ENCODE results near the gene GADD45GIP1.

GADD45GIP1 gene

DNA sequence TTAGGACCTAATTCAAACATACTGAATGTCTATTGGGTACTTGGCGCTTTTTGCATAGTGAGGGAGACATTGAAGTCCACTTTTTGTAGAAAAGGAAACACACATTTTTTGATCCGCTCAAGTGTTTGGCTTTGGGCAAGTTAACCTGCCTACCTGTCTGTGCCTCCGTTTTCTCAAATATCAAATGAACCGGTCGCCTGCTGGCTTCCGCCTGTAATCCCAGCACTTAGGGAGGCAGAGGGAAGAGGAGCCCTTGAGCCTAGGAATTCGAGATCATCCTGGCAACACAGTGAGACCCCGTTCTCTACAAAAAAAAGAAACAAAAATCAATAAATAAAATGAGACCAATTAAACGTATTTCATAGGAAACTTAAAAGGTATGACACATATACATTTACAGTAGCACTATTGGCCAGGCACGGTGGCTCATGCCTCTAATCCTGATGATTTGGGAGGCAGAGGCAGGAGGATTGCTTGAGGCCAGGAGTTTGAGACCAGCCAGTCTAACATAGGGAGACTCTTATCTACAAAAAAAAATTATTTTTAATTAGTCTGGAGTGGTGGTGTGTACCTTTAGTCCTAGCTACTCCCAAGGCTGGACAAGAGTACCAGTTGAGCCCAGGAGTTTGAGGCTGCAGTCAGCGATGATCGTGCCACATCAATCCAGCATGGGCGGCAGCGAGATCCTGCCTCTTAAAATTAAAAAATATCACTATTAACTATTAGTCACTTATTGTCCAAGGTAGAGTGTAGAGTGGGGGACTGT is 10.1 kb downstream of the GADD45GIP1 start:
- Histone ChIP-seq H3K36me3 (ENCODE audit: insufficient read depth, low read length) (peaks cover 17% of the 10 kb centered on the region), H3K4me1 (ENCODE audit: insufficient read depth, low read length) (no peaks in the 10 kb centered on the region), H3K9ac (ENCODE audit: low read depth, low read length) (peak overlapping the region; percentile 74), H3K9me3 (ENCODE audit: control insufficient read depth, insufficient read depth, low read length) (no peaks in the 10 kb centered on the region)

DNA sequence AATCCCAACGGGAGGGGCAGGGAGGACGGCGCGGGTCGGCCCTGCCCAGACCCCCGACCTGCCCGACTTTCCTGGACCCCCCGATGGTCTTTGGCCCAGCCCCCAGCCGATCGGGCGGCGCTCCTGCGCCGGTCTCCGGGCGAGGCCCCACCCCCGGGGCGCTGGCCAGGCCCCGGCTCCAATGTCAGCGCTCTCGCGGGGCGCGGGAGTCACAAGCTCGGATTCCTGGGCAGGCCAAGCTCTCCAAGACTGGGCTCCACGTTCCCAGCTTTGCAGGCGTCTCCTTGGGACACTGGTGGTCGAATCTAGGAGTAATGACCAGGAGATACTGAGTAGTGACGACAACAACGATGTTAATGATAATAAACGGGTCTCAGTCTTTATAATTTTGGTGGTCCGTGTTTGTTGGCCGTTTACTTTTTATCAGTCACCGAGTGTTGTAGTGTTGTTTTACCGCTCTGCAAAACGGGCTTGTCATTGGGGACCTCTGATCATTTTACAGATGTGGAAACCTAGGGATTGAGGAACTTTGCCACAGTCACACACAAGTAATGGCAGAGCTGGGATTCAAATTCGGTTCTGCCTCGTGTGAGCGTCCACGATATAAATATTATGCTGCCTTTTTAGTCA is 10.8 kb downstream of the GADD45GIP1 start:
- Histone ChIP-seq H3K4me1 (ENCODE audit: insufficient read depth, low read length) (no peaks in the 10 kb centered on the region), H3K9ac (ENCODE audit: low read depth, low read length) (peak overlapping the region; percentile 74), H3K9me3 (ENCODE audit: control insufficient read depth, insufficient read depth, low read length) (no peaks in the 10 kb centered on the region), H3K36me3 (ENCODE audit: insufficient read depth, low read length) (peaks cover 21% of the 10 kb centered on the region)

DNA sequence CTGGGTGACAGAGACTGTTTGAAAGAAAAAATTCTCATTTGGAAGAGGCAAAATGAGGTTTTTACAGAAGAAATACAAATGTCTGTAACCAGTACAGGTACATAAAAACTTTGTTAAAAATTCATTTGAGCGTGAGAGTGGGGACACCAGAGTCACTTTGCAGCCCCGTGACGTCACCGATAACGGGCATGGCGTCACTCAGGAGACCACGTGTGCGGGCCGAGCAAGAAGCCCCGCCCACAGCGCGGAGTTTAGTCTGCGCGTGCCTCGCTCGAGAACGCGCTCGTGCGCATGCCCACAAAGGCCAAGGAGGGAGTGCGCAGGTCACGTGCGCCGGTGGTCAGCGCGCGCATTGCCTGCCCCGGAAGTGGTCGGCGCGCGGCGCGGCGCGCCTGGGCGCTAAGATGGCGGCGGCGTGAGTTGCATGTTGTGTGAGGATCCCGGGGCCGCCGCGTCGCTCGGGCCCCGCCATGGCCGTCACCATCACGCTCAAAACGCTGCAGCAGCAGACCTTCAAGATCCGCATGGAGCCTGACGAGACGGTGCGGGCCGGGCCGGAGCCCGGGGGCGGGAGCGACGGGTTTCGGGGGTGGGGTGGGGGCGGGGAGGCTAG is 11.4 kb downstream of the GADD45GIP1 start, which contains the start of gene RAD23A:
RAD23A (plus strand) TSS at position 384 of the 613 bp plus-strand sequence; CDS start at position 471, 87 bp downstream.
- peaks cover 27% of the 10 kb centered on the region for H3K36me3 ChIP-seq (ENCODE audit: insufficient read depth, low read length)
- H3K9ac ChIP-seq (ENCODE audit: low read depth, low read length): peak within 1 kb of the TSS; percentile 74
- H3K4me1 ChIP-seq (ENCODE audit: insufficient read depth, low read length): no peaks in the 10 kb centered on the region
- no peaks in the 10 kb centered on the region for H3K9me3 ChIP-seq (ENCODE audit: control insufficient read depth, insufficient read depth, low read length)

DNA sequence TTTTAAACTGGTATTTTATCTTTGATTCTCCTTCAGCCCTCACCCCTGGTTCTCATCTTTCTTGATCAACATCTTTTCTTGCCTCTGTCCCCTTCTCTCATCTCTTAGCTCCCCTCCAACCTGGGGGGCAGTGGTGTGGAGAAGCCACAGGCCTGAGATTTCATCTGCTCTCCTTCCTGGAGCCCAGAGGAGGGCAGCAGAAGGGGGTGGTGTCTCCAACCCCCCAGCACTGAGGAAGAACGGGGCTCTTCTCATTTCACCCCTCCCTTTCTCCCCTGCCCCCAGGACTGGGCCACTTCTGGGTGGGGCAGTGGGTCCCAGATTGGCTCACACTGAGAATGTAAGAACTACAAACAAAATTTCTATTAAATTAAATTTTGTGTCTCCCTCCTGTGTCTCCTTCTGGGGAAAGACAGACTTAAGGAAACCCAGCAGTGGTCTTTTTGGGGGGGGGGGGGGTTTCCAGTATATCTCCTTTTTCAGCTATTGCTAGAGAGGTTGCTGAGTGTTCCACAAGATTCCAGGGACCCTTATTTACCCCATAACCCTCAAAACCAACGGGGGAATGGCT is 12.8 kb downstream of the GADD45GIP1 start:
- Histone ChIP-seq H3K9ac (ENCODE audit: low read depth, low read length) (no peak overlapping the region), H3K9me3 (ENCODE audit: control insufficient read depth, insufficient read depth, low read length) (no peaks in the 10 kb centered on the region), H3K36me3 (ENCODE audit: insufficient read depth, low read length) (peaks cover 40% of the 10 kb centered on the region), H3K4me1 (ENCODE audit: insufficient read depth, low read length) (peaks cover 4% of the 10 kb centered on the region; the same call in 1 of the 2 replicates)

DNA sequence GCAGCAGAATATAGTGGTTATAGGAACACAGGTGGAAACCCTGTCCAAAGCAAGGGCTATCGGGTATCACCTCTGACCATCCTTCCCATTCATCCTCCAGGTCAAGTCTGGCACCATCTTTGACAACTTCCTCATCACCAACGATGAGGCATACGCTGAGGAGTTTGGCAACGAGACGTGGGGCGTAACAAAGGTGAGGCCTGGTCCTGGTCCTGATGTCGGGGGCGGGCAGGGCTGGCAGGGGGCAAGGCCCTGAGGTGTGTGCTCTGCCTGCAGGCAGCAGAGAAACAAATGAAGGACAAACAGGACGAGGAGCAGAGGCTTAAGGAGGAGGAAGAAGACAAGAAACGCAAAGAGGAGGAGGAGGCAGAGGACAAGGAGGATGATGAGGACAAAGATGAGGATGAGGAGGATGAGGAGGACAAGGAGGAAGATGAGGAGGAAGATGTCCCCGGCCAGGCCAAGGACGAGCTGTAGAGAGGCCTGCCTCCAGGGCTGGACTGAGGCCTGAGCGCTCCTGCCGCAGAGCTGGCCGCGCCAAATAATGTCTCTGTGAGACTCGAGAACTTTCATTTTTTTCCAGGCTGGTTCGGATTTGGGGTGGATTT is 13.5 kb downstream of the GADD45GIP1 start:
- H3K36me3 ChIP-seq (ENCODE audit: insufficient read depth, low read length): peaks cover 40% of the 10 kb centered on the region
- no peaks in the 10 kb centered on the region for H3K9me3 ChIP-seq (ENCODE audit: control insufficient read depth, insufficient read depth, low read length)
- peaks cover 4% of the 10 kb centered on the region; the same call in 1 of the 2 replicates for H3K4me1 ChIP-seq (ENCODE audit: insufficient read depth, low read length)
- no peak overlapping the region for H3K9ac ChIP-seq (ENCODE audit: low read depth, low read length)

DNA sequence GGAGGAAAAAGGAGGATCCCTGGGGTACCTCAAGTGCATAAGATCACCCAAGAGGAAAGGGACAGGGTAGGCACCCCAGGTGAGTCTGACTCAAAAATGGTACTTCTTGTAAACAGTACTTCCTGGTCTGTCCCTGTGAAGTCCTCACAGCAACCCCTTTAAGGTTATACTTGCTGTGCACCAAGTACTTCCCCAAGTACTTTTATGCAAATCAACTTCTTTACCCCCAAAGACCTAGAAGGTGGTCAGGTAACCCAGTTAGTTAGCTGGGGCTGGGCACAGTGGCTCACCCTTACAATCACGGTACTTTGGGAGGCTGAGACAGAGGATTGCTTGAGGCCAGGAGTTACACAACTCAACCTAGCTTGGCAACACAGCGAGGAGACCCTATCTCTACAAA is 16.1 kb downstream of the GADD45GIP1 start:
- Histone ChIP-seq H3K36me3 (ENCODE audit: insufficient read depth, low read length) (peaks cover 34% of the 10 kb centered on the region), H3K9ac (ENCODE audit: low read depth, low read length) (no peak overlapping the region), H3K4me1 (ENCODE audit: insufficient read depth, low read length) (peaks cover 4% of the 10 kb centered on the region; the same call in 1 of the 2 replicates), H3K9me3 (ENCODE audit: control insufficient read depth, insufficient read depth, low read length) (no peaks in the 10 kb centered on the region)

DNA sequence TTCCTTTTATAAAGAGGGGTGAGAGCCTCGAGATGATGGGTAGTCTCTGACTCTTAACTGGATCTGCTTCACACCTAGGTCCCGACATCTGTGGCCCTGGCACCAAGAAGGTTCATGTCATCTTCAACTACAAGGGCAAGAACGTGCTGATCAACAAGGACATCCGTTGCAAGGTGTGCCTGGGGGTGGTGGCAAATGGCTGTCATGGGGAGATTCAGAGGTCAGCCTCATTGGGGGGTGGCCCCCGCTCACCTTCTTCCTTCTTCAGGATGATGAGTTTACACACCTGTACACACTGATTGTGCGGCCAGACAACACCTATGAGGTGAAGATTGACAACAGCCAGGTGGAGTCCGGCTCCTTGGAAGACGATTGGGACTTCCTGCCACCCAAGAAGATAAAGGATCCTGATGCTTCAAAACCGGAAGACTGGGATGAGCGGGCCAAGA is 17.0 kb downstream of the GADD45GIP1 start:
- H3K9me3 ChIP-seq (ENCODE audit: control insufficient read depth, insufficient read depth, low read length): no peaks in the 10 kb centered on the region
- peaks cover 4% of the 10 kb centered on the region; the same call in 1 of the 2 replicates for H3K4me1 ChIP-seq (ENCODE audit: insufficient read depth, low read length)
- peak overlapping the region; percentile 92 for H3K9ac ChIP-seq (ENCODE audit: low read depth, low read length)
- H3K36me3 ChIP-seq (ENCODE audit: insufficient read depth, low read length): peaks cover 34% of the 10 kb centered on the region

DNA sequence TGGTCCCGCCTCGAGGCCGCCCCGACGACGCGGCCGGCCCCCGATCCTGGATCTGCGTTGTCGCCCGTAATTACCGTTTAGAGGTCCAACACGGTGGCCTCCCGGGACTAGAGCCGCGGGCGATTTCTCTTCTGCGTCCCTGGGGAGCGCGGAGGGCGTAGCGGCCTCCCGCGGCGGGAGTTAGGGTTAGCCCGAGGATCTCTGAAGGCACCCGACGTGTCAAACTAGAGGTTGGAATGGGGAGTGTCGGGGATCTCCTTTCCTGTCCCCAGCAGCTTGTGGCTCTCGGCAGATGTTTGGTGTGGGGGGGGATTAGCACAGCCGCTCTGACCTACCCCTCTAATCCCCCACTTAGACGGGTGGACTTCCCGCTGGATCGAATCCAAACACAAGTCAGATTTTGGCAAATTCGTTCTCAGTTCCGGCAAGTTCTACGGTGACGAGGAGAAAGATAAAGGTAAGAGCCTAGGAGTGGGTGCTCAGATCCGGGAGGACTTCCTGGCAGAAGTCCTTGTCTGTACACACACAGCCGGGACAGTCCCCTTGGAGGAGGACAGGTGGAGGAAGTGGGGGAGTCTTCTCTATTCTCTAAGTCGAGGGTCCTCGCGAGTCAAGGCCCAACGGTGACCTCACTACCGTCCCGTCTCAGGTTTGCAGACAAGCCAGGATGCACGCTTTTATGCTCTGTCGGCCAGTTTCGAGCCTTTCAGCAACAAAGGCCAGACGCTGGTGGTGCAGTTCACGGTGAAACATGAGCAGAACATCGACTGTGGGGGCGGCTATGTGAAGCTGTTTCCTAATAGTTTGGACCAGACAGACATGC is 18.0 kb downstream of the GADD45GIP1 start:
- Histone ChIP-seq H3K9me3 (ENCODE audit: control insufficient read depth, insufficient read depth, low read length) (no peaks in the 10 kb centered on the region), H3K36me3 (ENCODE audit: insufficient read depth, low read length) (peaks cover 34% of the 10 kb centered on the region), H3K4me1 (ENCODE audit: insufficient read depth, low read length) (peaks cover 4% of the 10 kb centered on the region; the same call in 1 of the 2 replicates), H3K9ac (ENCODE audit: low read depth, low read length) (peak overlapping the region; percentile 92)

DNA sequence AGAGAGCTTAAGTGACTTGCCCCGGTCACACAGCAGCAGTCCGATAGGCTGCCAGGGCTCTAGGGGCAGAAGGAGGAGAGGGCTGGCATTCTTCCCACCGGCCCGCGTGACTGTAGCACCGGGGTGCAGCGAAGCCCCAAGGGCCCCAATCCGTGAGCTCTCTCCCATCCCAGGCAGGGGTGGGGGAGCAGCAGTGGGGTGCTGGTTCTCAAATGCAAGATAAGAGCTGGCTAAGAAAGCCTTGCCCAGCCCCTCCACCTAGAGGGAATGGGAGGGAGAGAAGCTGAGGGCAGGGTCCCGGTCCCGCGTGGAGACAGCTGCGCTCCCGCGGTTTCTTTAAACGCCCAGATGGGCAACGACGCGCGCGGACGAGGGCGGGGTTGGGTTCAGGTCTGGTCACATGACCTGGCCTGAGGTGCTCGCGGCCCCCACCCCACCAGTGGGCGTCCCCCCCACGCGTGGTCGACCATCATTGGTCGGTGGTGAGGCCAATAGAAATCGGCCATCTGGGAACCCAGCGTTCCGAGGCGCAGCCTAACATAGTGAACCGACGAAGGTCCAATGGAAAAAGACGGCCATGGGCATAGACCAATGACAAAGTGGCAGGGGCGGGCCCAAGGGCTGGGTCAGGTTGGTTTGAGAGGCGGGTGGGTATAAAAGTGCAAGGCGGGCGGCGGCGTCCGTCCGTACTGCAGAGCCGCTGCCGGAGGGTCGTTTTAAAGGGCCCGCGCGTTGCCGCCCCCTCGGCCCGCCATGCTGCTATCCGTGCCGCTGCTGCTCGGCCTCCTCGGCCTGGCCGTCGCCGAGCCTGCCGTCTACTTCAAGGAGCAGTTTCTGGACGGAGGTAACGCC is 18.9 kb downstream of the GADD45GIP1 start, which contains the start of gene CALR:
CALR (plus strand) TSS at position 683 of the 852 bp plus-strand sequence; CDS start at position 754, 71 bp downstream.
- Histone ChIP-seq H3K4me1 (ENCODE audit: insufficient read depth, low read length) (peaks cover 4% of the 10 kb centered on the region; the same call in 1 of the 2 replicates), H3K36me3 (ENCODE audit: insufficient read depth, low read length) (peaks cover 32% of the 10 kb centered on the region), H3K9ac (ENCODE audit: low read depth, low read length) (peak within 1 kb of the TSS; percentile 92), H3K9me3 (ENCODE audit: control insufficient read depth, insufficient read depth, low read length) (no peaks in the 10 kb centered on the region)

DNA sequence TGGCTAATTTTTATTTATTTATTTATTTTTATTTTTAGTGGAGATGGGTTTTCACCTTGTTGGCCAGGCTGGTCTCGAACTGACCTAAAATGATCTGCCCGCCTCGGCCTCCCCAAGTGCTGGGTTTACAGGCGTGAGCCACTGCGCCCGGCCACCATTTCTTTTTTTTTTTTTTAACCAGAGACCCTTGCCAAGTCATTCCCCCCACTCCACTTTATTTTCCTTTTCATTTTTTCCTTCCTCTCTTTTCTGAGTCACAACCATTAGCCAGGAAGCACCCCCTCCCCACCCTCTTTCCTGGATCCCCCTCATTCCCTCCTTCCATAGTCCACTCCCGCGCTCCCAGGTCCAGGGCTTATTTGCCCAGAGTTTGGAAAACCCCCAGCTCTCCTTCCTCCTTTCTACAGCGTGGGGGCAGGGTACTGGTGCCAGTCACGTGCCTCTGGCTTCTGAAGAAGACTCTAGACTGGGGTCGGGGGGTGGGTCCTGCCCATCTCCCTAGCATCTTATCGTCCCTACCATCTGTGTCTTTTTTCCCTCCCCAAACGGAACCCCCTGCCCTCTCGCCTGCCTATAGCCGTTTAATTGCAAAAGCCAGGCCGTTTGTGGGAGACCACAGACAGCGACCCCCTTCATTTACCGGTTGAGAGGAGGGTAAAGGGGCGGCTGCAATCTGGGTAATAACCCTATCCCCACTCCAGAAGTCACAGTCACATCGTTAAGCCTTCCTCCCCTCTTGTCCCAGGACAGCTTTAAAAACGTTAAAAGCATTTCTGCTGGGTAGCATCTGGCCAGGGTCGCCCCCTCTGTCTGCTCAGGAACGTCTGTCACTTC is 19.7 kb downstream of the GADD45GIP1 start:
- Histone ChIP-seq H3K9me3 (ENCODE audit: control insufficient read depth, insufficient read depth, low read length) (no peaks in the 10 kb centered on the region), H3K9ac (ENCODE audit: low read depth, low read length) (peak overlapping the region; percentile 63), H3K36me3 (ENCODE audit: insufficient read depth, low read length) (peaks cover 26% of the 10 kb centered on the region), H3K4me1 (ENCODE audit: insufficient read depth, low read length) (peaks cover 4% of the 10 kb centered on the region; the same call in 1 of the 2 replicates)

DNA sequence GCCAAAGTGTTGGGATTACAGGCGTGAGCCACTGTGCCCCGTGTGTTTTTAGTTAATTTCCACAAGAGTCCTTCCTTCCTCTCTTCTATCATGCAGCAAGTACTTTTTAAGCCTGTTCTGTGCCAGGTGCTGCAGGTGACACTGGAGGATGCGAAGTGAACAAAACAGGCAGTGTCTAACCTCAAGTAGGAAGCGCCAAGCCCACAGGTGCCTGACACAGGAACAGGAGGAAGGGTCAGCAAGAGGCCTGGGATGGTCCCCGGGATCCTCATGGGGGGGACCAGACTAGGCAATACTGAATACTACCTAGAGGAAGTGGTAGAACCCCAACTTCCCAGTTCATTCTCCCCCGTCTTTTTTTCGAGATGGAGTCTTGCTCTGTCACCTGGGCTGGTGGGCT is 20.4 kb downstream of the GADD45GIP1 start:
- H3K9me3 ChIP-seq (ENCODE audit: control insufficient read depth, insufficient read depth, low read length): no peaks in the 10 kb centered on the region
- H3K36me3 ChIP-seq (ENCODE audit: insufficient read depth, low read length): peaks cover 22% of the 10 kb centered on the region
- peaks cover 4% of the 10 kb centered on the region; the same call in 1 of the 2 replicates for H3K4me1 ChIP-seq (ENCODE audit: insufficient read depth, low read length)
- no peak overlapping the region for H3K9ac ChIP-seq (ENCODE audit: low read depth, low read length)

DNA sequence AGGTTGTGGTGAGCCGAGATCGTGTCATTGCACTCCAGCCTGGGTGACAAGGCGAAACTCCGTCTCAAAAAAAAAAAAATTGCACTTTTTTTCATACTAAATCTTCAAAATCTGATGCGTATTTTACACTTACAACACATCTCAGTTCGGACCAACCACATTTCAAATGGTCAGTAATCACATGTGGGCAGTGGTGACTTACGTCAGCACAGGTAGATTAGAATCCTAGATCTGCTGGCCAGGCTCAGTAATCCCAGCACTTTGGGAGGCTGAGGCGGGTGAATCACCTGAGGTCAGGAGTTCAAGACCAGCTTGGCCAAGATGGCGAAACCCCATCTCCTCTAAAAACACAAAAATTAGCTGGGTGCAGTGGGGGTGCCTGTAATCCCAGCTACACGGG is 22.0 kb downstream of the GADD45GIP1 start:
- Histone ChIP-seq H3K4me1 (ENCODE audit: insufficient read depth, low read length) (peaks cover 4% of the 10 kb centered on the region; the same call in 1 of the 2 replicates), H3K36me3 (ENCODE audit: insufficient read depth, low read length) (peaks cover 11% of the 10 kb centered on the region), H3K9ac (ENCODE audit: low read depth, low read length) (no peak overlapping the region), H3K9me3 (ENCODE audit: control insufficient read depth, insufficient read depth, low read length) (no peaks in the 10 kb centered on the region)

Measured in ES-I3 (cell line).